Tibial nerve (tissue), 3 donors: ENCODE results near the gene FDXR.

Source experiments
- CTCF ChIP-seq, 5 experiments: fragments of 200-600 bp in 3 of 5; fragments of 450-650 bp in 2 of 5; sonication (generic) in 3 of 5; IDR thresholded peaks; one replicate each; pipeline ENCODE4 v1.5.1; 2016 to 2019; ENCODE audit warnings: antibody characterized with exemption in 5 of 5, mild to moderate bottlenecking in 3 of 5, moderate library complexity in 2 of 5
- POLR2A ChIP-seq, 2 donors: fragments of 450-650 bp; IDR thresholded peaks; one replicate each; pipeline ENCODE4 v1.6.1; 2017; ENCODE audit warnings: antibody characterized with exemption in 2 of 2, mild to moderate bottlenecking in 2 of 2, moderate library complexity in 2 of 2

DNA sequence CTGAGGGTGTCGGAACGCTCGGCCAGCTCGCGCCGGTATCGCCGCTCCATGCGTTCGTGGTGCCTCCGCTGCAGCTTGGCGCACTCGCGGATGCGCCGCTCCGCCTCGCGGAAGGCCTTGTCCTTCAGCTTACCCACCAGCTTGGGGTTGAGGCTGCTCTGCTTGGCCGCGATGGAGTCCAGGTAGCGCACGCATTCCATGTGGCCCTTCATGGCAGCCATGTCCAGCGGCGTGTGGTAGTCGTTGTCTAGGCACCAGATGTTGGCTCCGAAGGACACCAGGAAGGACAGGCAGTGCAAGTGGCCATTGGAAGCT, 47.5 kb upstream of the FDXR start:
- TF ChIP-seq POLR2A (IDR thresholded peaks at IDR 0.05) (no peak), CTCF (IDR thresholded peaks at IDR 0.05) (no peak)
